ENCODE results near the gene SCYGR3. TPM values are rescaled to one million over a fixed set of nuclear protein-coding genes. Genes with fewer than 3 reads are reported as not detected.

SCYGR3 gene
- total RNA-seq, 2 experiments from 2014 or later, result not detected

DNA sequence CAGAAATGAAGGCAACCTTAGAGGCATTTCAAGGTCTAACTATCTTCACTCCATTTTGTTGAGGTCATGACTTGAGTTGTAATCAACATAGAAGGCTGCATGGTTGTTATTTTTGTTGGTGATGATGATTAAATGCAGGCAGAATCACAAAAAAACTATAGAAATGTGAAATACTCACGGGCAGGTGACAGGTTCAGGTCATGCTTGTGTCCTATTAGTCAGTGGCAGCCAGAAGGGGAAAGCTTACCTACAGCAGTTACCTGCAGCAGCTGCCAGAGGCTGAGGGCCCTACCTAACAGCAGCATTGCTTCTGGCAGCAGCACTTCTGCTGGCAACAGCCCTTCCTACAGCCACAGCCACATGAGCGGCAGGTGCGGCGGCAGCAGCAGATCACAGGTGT lies 394 bp downstream of the SCYGR3 start:
- no peak overlapping the region for H3K27ac ChIP-seq (ENCODE audit: low read depth in 1 of 2, low read length in 2 of 2)
- peaks cover 40% of the 10 kb centered on the region for H3K27me3 Mint-ChIP-seq
- no peak overlapping the region for H3K27ac Mint-ChIP-seq
- no peak for DNase-seq
- H3K4me3 ChIP-seq (ENCODE audit: low read length), result no peak overlapping the region
- peaks cover 0 to 4% of the 10 kb centered on the region in 2 experiments for H3K27me3 ChIP-seq (ENCODE audit: control insufficient read depth in 1 of 2, insufficient read depth in 2 of 2, low read length in 2 of 2)
- peaks cover under 1% of the 10 kb centered on the region for H3K4me1 Mint-ChIP-seq (ENCODE audit: low read depth)
- TF ChIP-seq, protein P1, sequence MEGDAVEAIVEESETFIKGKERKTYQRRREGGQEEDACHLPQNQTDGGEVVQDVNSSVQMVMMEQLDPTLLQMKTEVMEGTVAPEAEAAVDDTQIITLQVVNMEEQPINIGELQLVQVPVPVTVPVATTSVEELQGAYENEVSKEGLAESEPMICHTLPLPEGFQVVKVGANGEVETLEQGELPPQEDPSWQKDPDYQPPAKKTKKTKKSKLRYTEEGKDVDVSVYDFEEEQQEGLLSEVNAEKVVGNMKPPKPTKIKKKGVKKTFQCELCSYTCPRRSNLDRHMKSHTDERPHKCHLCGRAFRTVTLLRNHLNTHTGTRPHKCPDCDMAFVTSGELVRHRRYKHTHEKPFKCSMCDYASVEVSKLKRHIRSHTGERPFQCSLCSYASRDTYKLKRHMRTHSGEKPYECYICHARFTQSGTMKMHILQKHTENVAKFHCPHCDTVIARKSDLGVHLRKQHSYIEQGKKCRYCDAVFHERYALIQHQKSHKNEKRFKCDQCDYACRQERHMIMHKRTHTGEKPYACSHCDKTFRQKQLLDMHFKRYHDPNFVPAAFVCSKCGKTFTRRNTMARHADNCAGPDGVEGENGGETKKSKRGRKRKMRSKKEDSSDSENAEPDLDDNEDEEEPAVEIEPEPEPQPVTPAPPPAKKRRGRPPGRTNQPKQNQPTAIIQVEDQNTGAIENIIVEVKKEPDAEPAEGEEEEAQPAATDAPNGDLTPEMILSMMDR (IDR thresholded peaks at IDR 0.05), result no peak
- ATAC-seq (ENCODE audit: poor library complexity), result no peak
- no peaks in the 10 kb centered on the region for H3K36me3 Mint-ChIP-seq (ENCODE audit: low read depth)
- peaks cover 0 to 4% of the 10 kb centered on the region in 2 experiments for H3K9me3 ChIP-seq (ENCODE audit: control insufficient read depth in 1 of 2, insufficient read depth in 1 of 2, low read length in 2 of 2)
- H3K4me1 ChIP-seq (ENCODE audit: insufficient read depth, low read length), result no peaks in the 10 kb centered on the region
- ChIA-PET CTCF (no interaction called here), POLR2A (no interaction called here)
- H3K9me3 Mint-ChIP-seq, result no peaks in the 10 kb centered on the region
- intact Hi-C loops (cut with DNase I, micrococcal nuclease), result no loop called here
- H3K36me3 ChIP-seq (ENCODE audit: insufficient read depth, low read length), result no peaks in the 10 kb centered on the region
- no peak overlapping the region for H3K4me3 Mint-ChIP-seq

DNA sequence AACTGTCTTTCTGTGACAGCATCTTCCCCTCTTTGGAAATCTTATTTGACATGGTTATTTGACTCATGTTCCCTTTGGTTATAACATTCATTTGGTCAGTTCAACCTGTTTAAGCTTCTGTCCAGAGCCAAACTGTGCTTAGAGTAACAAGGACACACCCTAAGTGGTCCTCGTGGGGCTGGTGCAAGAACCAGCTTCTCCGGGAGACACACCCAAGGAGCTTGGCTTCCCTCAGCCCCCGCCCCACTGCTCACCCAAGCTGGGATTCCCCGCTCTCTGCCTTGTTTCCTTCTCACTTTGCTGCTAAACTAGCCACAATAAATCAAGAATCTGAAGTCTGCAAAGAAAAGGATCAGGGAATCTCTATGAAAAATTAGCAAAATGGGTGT lies 1.4 kb downstream of the SCYGR3 start:
- ChIA-PET CTCF (no interaction called here), POLR2A (no interaction called here)
- Histone ChIP-seq H3K9me3 (ENCODE audit: control insufficient read depth in 1 of 2, insufficient read depth in 1 of 2, low read length in 2 of 2) (peaks cover 0 to 8% of the 10 kb centered on the region in 2 experiments), H3K27me3 (ENCODE audit: control insufficient read depth in 1 of 2, insufficient read depth in 2 of 2, low read length in 2 of 2) (peaks cover 0 to 8% of the 10 kb centered on the region in 2 experiments), H3K36me3 (ENCODE audit: insufficient read depth, low read length) (no peaks in the 10 kb centered on the region), H3K4me1 (ENCODE audit: insufficient read depth, low read length) (no peaks in the 10 kb centered on the region), H3K4me3 (ENCODE audit: low read length) (no peak overlapping the region), H3K27ac (ENCODE audit: low read depth in 1 of 2, low read length in 2 of 2) (no peak overlapping the region)
- no peak for ATAC-seq (ENCODE audit: poor library complexity)
- Mint-ChIP-seq H3K36me3 (ENCODE audit: low read depth) (no peaks in the 10 kb centered on the region), H3K9me3 (no peaks in the 10 kb centered on the region), H3K27ac (no peak overlapping the region), H3K4me3 (no peak overlapping the region), H3K4me1 (ENCODE audit: low read depth) (peaks cover 7% of the 10 kb centered on the region), H3K27me3 (peaks cover 44% of the 10 kb centered on the region)
- intact Hi-C loops (cut with DNase I, micrococcal nuclease), result no loop called here
- TF ChIP-seq, protein P1 (IDR thresholded peaks at IDR 0.05), result no peak
- no peak for DNase-seq

DNA sequence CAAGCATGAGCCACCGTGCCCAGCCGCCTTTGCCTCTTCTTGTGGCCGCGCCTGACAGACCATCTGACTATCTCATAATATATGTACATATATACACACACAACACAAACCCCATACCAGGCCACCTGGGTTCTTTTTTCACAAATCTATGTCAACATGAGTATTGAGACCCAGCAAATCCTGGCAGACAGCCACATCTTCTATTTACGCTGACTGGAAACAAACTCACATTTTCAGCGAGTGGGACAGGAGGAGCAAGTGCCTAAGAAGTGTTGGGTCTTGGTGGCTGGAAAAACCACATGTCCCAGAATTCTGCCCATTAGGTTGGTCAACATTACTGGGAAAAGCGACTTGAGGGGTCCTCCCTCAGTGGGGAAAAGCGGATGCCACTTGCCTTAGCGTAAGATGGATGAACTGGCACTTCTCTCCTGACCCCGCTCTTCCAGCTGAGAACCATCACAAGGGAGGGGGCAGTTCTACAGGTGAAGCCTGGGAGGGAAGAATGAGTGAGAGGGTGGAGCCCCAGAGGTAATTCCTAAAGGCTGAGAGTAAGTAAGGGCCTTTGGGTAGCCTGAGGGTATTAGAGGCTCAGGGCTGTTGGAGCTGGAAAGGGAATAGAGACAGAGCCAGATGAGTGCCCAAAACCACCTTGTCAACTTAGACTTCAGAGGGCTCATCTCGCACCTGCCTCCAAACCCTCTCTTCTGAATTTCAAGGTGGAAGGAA lies 1.9 kb downstream of the SCYGR3 start:
- ChIA-PET CTCF (no interaction called here), POLR2A (no interaction called here)
- ATAC-seq (ENCODE audit: poor library complexity) (no peak), DNase-seq (no peak)
- H3K27ac ChIP-seq (ENCODE audit: low read depth in 1 of 2, low read length in 2 of 2), result no peak overlapping the region
- H3K36me3 Mint-ChIP-seq (ENCODE audit: low read depth), result no peaks in the 10 kb centered on the region
- TF ChIP-seq, protein P1 (IDR thresholded peaks at IDR 0.05), result no peak
- H3K27ac Mint-ChIP-seq, result no peak overlapping the region
- H3K36me3 ChIP-seq (ENCODE audit: insufficient read depth, low read length), result no peaks in the 10 kb centered on the region
- H3K27me3 ChIP-seq (ENCODE audit: control insufficient read depth in 1 of 2, insufficient read depth in 2 of 2, low read length in 2 of 2), result peaks cover 0 to 8% of the 10 kb centered on the region in 2 experiments
- H3K4me3 ChIP-seq (ENCODE audit: low read length), result no peak overlapping the region
- intact Hi-C loops (cut with DNase I, micrococcal nuclease), result no loop called here
- H3K4me3 Mint-ChIP-seq, result no peak overlapping the region
- H3K4me1 Mint-ChIP-seq (ENCODE audit: low read depth), result peaks cover 11% of the 10 kb centered on the region
- peaks cover 40% of the 10 kb centered on the region for H3K27me3 Mint-ChIP-seq
- no peaks in the 10 kb centered on the region for H3K4me1 ChIP-seq (ENCODE audit: insufficient read depth, low read length)
- H3K9me3 Mint-ChIP-seq, result no peaks in the 10 kb centered on the region
- peaks cover 0 to 7% of the 10 kb centered on the region in 2 experiments for H3K9me3 ChIP-seq (ENCODE audit: control insufficient read depth in 1 of 2, insufficient read depth in 1 of 2, low read length in 2 of 2)
